Airway epithelial cell (primary cell): ENCODE results near the gene AGT. TPM values are rescaled to one million over a fixed set of nuclear protein-coding genes. Genes with fewer than 3 reads are reported as not detected.

Experiments used
- total RNA-seq: library from RNA; depleted of rRNA; stranded (reverse); fragments of >200 nt; gene quantifications from 2 replicates; pipeline ENCODE4 v1.2.3, GENCODE V29; 2015

AGT gene
- total RNA-seq = not detected in 2 replicates

DNA sequence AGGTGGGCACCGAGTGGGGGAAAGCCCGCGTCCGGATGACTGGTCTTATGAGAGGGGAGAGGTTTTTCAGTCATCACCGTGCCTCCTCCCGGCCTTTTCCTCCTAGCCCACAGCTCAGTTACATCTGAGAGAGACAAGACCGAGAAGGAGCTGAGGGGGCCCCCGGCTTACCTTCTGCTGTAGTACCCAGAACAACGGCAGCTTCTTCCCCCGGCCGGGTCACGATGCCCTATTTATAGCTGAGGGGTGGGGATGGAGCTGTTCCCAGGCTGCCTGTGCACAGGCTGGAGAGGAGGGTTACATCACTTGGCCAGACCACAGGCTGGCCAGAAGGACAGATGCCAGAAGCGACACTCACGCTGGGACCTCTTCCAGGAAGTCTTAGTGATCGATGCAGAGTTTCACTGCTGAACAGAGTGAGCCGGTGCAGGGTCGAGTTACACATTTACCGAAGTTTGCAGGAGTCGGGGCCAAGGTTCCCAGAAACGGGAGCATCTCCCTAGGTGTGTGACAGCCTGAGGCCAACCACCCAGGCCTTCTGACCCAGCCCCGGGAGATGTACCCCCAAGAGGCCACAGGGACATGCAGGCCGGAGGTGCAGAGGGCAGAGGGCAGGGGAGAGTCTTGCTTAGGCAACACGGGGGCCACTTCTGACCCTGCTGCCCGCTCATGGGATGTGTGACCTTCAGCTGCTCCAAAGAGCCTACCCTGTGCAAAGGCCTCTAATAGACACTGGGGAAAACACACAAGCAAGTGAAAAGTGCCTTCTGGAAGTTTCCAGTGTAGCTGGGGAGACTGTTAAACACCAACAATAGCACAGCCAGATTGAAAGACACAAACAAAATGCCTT lies at the start of gene AGT:
Gene AGT (minus strand): TSS at position 208 of the 850 bp plus-strand sequence. CDS start 3,299 bp downstream, outside the sequence.

DNA sequence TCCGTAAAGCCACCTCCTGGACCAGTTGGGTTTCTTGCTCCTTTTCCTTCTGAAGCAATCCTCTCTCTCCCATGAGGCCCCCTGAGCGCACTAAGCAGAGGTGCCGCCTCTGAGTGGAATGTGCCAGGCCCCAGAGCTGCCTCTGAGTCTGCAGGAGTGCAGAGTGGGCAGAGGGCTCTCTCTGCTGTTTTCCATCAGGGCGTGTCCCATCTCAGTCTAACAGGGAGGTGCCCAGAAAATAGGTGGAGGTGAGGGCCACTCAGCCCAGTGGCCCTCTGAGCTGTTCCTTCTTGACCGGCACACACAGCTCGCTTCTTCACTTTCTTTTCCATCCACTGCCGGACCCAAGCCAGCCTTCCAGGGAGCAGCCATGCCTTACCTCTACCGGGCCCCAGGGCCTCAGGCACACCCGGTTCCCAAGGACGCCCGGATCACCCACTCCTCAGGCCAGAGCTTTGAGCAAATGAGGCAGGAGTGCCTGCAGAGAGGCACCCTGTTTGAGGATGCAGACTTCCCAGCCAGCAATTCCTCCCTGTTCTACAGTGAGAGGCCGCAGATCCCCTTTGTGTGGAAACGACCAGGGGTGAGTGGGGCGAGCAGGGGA lies 33.3 kb upstream of the AGT start, which contains the start of gene CAPN9:
Gene CAPN9 (plus strand): TSS at position 262 of the 604 bp plus-strand sequence. CDS start 109 bp downstream, at position 371.

Other genes with a start within 250 kb of the AGT start
- 12.0 and 19.4 TPM in 2 replicates for gene COG2, start 71.6 kb downstream of the AGT start, total RNA-seq
- not detected in 2 replicates for gene CAPN9, start 33.3 kb upstream of the AGT start, total RNA-seq
- 20.2 and 26.1 TPM in 2 replicates for gene C1orf198, start 154.4 kb upstream of the AGT start, total RNA-seq